T-helper 22 cell (primary cell): Measurements from ENCODE around the gene CMTM3.

Experiments
- DNase-seq: peaks from one replicate; pipeline ENCODE4 v3.0.0-alpha.2; 2020; ENCODE audit warnings: low read depth

The CMTM3 gene

GRCh38 chr16:66662445-66663194 lies 58.1 kb downstream of the CMTM3 start:
- no peak for DNase-seq
